GM12892 (cell line): ENCODE measurements around the gene CYP27A1.

ENCODE experiments used
- POLR2A ChIP-seq: IDR thresholded peaks from 2 replicates; pipeline ENCODE4 v1.6.1; 2011; ENCODE audit warnings: low read depth, low read length, control low read depth
- POLR2AphosphoS5 ChIP-seq: IDR thresholded peaks from 2 replicates; pipeline ENCODE4 v1.6.1; 2011; ENCODE audit warnings: low read depth, low read length, control low read depth
- TAF1 ChIP-seq: IDR thresholded peaks from 2 replicates; pipeline ENCODE4 v1.6.1; 2011; ENCODE audit warnings: low read depth, mild to moderate bottlenecking, control low read depth, low read length, borderline replicate concordance

- no peak for TF ChIP-seq POLR2AphosphoS5
- TF ChIP-seq POLR2A, result no peak
- TF ChIP-seq TAF1, result no peak
Measured at GRCh38 chr2:218792433-218792832, 10.5 kb downstream of the CYP27A1 start.
